HG03097 (cell line): ENCODE data around the gene AMPH.
"Not testable (repeated sequence)": the region's sequence is repeated elsewhere in the genome, so short reads cannot be mapped to it uniquely, and the experiment has no call there.

Source experiments
- ATAC-seq: cut with Tn5 transposase; IDR thresholded peaks from one replicate; pipeline ENCODE4 v1.9.1; 2021; ENCODE audit not compliant: unreplicated experiment, low FRiP score

AMPH gene

DNA sequence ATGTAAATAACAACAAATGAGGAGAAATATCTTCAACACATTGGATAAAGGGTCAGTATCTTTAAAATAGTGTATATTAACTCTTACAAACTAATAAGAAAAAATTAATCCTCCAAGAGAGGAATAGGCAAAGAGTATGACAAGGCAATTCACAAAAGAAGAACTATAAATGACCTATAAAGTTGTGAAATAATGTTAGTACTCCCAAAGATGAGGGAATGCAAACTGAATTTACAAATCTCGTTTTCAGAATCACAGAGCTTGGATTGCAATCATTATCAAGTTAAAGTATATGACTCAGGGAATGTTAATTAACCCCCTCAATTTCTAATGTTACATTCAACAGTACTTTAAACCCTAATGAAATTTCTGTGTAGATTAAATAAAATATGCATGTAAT is 270.4 kb downstream of the AMPH start:
- ATAC-seq: no peak

DNA sequence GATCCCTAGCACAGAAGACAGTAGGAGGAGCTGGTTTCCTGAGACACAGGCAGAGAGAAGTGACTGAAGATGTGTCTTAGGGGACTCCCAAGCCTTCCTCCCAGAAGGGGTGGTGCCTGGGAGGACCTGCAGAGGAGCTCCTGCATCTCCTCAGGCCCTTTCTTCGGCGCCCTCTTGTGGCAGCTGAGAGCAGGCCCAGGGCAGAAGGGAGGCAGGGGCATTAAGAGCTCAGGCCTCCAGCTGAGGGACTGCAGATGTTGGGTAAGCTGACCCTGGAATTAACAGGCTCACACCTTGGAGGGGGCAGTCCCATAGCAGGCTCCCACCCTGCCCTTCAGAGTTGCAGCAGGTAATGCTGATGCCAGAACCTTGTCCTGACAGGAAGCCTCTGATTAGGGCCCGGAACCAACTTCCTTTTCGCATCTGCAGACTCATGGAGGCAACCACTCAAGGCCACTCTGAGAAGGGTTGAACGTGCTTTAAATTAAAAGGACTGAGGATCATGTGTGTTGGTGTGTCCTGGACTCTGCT is 272.0 kb downstream of the AMPH start:
- peak; percentile 64 for ATAC-seq

DNA sequence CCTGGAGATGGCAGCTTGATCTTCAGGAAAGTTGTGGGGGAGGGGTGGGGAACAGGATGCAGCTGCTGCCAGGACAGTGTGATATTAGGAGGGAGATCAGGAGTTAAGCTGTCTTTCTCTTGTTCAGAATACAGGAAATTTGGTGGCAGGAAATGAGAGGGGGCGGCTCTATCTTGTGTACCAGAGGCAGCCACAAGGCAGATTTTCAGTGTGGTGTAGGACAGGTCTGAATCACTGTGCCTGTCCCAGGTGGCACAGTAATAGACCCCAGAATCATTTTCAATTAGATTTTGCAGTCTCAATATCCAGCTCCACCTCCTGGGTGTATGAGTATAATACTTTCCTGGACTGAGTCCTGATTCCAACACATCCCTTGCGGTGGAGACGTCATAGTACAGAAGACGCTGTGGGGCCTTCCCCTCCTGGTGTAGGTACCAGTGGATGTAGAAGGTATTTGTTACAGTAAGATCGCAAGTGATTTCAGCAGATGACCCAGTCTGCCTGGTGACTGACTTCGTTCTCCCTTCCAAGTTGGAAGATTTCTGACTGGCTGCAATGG is 272.8 kb downstream of the AMPH start:
- ATAC-seq: not testable (repeated sequence)

DNA sequence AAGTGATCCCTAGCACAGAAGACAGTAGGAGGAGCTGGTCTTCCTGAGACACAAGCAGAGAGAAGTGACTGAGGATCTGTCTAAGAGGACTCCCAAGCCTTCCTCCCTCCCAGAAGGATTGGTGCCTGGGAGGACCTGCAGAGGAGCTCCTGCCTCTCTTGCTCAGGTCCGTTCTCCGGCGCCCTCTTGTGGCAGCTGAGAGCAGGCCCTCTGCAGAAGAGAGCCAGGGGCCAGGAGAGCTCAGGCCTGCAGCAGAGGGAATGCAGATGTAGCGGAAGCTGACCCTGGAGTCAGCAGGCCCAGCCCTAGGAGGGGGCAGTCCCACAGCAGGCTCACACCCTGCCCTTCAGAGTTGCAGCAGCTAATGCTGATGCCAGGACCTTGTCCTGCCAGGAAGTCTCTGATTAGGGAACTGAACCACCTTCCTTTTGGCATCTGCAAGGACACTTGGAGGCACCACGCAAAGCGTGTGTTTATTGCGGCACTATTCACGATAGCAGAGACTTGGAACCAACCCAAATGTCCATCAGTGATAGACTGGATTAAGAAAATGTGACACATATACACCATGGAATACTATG is 276.8 kb downstream of the AMPH start:
- ATAC-seq: not testable (repeated sequence)

DNA sequence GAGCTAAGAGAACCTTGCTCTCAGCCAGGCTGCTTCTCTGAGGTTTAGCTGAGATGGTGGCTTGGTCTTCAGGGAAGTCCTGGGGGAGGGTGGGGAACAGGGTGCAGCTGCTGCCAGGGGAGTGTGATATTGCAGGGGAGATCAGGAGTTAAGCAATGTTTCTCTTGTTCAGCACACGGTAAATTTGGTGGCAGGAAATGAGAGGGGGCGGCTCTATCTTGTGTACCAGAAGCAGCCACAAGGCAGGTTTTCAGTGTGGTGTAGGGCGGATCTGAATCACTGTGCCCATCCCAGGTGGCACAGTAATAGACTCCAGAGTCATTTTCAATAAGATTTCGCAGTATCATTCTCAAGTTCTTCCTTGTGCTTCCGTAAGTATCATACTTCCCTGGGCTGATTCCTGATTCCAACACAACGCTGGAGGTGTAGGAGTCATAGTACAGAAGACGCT is 277.7 kb downstream of the AMPH start:
- ATAC-seq: not testable (repeated sequence)

DNA sequence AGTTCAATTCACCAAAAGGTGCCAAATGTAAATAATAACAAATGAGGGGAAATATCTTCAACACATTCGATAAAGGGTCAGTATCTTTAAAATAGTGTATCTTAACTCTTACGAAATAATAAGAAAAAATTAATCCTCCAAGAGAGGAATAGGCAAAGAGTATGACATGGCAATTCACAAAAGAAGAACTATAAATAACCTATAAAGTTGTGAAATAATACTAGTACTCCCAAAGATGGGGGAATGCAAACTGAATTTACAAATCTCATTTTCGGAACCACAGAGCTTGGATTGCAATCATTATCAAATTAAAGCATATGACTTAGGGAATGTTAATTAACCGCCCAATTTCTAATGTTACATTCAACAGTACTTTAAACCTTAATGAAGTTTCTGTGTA is 279.6 kb downstream of the AMPH start:
- ATAC-seq: no peak

DNA sequence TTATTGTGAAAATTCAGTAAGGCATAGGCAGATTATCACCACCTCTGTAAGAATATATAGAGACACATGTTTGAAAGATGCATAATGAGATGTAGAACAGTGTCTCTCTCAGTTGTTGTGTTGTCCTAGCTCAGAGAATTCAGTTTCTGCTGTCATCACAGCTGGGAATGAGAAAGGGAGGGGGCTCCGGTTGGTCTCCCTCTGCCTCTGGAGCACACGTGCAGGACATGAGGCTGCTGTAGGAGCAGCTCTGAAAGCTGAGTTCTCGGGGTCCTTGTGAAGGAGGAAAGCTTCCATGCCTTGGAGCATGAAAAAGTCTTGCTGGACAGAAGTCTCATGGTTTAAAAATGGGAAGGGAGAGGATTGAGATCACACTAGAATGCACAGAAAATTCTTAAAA is 280.4 kb downstream of the AMPH start:
- not testable (repeated sequence) for ATAC-seq

DNA sequence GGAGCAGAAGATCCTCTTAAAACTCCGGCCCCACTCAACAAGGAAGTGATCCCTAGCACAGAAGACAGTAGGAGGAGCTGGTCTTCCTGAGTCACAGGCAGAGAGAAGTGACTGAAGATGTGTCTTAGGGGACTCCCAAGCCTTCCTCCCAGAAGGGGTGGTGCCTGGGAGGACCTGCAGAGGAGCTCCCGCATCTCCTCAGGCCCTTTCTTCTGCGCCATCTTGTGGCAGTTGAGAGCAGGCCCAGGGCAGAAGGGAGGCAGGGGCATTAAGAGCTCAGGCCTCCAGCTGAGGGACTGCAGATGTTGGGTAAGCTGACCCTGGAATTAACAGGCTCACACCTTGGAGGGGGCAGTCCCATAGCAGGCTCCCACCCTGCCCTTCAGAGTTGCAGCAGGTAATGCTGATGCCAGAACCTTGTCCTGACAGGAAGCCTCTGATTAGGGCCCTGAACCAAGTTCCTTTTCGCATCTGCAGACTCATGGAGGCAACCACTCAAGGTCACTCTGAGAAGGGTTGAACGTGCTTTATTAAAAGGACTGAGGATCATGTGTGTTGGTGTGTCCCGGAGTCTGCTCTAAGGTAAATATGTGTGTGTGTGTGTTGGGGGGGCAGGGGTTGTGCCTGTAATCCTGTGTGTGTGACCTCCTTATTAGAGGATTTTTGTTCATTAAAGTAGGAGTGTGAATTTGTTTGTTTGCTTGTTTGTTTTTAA is 281.1 kb downstream of the AMPH start:
- not testable (repeated sequence) for ATAC-seq

DNA sequence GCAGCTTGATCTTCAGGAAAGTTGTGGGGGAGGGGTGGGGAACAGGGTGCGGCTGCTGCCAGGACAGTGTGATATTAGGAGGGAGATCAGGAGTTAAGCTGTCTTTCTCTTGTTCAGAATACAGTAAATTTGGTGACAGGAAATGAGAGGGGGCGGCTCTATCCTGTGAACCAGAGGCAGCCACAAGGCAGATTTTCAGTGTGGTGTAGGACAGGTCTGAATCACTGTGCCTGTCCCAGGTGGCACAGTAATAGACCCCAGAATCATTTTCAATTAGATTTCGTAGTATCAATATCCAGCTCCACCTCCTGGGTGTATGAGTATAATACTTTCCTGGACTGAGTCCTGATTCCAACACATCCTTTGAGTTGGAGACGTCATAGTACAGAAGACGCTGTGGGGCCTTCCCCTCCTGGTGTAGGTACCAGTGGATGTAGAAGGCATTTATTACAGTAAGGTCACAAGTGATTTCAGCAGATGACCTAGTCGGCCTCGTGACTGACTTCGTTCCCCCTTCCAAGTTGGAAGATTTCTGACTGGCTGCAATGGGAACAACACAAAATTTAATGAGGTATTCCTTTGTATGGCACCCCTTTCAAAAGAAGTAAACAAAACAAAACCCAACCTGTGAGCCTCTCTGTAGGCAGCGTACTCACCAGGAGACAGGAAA is 281.9 kb downstream of the AMPH start:
- not testable (repeated sequence) for ATAC-seq

DNA sequence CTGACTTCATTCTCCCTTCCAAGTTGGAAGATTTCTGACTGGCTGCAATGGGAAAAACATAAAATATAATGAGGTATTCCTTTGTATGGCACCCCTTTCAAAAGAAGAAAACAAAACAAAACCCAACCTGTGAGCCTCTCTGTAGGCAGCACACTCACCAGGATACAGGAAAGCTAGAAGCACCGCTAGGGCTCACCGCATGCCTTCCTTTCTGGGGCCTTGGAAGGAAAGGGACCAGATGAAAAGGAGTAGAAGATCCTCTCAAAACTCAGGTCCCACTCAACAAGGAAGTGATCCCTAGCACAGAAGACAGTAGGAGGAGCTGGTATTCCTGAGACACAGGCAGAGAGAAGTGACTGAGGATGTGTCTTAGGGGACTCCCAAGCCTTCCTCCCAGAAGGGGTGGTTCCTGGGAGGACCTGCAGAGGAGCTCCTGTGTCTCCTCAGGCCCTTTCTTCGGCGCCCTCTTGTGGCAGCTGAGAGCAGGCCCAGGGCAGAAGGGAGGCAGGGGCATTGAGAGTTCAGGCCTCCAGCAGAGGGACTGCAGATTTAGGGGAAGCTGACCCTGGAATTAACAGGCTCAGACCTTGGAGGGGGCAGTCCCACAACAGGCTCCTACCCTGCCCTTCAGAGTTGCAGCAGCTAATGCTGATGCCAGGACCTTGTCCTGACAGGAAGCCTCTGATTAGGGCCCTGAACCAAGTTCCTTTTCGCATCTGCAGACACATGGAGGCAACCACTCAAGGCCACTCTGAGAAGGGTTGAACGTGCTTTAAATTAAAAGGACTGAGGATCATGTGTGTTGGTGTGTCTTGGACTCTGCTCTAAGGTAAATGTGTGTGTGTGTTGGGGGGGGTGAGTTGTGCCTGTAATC is 285.6 kb downstream of the AMPH start:
- peak; percentile 68 for ATAC-seq

DNA sequence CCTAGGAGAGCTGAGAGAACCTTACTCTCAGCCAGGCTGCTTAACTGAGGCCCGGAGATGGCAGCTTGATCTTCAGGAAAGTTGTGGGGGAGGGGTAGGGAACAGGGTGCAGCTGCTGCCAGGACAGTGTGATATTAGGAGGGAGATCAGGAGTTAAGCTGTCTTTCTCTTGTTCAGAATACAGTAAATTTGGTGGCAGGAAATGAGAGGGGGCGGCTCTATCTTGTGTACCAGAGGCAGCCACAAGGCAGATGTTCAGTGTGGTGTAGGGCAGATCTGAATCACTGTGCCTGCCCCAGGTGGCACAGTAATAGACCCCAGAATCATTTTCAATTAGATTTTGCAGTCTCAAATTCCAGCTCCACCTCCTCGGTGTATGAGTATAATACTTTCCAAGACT is 286.4 kb downstream of the AMPH start:
- not testable (repeated sequence) for ATAC-seq

DNA sequence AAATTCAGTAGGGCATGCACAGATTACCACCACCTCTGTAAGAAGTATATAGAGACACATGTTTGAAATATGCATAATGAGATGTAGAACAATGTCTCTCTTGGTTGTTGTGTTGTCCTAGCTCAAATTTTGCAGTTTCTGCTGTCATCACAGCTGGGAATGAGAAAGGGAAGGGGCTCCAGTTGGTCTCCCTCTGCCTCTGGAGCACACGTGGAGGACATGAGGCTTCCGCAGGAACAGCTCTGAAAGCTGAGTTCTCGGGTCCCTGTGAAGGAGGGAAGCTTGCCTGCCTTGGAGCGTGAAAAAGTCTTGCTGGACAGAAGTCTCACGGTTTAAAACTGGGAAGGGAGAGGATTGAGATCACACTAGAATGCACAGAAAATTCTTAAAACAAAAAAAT is 289.0 kb downstream of the AMPH start:
- ATAC-seq: not testable (repeated sequence)

DNA sequence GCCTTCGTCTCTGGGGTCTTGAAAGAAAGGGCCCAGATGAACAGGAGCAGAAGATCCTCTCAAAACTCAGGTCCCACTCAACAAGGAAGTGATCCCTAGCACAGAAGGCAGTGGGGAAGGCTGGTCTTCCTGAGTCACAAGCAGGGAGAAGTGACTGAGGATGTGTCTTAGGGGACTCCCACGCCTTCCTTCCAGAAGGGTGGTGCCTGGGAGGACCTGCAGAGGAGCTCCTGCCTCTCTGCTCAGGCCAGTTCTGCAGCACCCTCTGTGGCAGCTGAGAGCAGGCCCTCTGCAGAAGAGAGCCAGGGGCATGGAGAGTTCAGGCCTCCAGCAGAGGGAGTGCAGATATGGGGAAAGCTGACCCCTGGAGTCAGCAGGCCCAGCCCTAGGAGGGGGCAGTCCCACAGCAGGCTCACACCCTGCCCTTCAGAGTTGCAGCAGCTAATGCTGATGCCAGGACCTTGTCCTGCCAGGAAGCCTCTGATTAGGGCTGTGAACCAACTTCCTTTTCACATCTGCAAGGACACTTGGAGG is 289.9 kb downstream of the AMPH start:
- peak; percentile 40 for ATAC-seq

DNA sequence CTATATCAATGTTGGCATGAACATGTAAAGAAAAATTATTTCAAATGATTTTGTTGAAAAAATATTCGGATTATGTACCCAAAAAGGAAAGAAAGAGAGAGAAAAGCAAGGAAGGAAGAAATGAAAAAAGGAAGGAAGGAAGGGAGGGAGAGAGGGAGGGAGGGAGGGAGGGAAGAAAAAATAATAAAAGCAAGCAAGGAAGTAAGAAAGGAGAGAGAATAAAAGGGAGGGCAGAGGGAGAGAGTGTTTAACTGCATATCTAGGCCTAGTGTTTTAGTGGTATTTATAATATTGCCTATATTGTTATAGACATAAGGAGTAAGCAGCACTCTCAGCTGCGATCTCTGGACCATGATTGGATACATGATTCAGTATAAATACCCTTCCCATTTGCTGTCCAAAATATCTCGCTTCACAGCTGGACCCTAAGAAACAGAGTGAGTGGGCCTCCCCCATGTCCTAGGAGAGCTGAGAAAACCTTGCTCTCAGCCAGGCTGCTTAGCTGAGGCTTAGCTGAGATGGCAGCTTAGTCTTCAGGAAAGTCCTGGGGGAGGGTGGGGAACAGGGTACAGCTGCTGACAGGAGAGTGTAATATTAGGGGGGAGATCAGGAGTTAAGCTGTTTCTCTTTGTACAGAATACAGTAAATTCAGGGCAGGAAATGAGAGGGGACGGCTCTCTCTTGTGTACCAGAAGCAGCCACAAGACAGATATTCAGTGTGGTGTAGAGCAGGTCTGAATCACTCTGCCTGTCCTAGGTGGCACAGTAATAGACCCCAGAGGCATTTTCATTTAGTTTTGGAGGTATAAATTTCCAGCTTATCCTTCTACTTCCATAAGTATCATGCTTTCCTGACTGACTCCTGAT is 291.0 kb downstream of the AMPH start:
- ATAC-seq: no peak

DNA sequence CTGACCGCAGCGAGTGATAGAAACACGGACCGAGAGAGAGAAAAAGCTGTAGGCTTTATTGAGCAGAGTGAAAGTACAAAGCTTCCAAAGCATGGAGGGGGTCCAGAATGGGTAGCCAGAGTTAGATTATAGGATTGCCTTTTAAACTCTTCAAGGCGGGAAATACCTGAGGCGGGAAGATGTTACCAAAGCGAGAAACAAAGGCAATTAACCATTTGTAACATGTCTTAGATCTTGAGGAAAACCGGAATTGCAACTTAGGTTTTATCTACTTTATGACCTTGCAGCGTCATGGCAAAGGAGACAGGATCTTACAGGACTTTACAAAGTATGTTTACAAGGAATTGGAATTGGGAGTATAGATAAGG is 295.0 kb downstream of the AMPH start:
- ATAC-seq: not testable (repeated sequence)

DNA sequence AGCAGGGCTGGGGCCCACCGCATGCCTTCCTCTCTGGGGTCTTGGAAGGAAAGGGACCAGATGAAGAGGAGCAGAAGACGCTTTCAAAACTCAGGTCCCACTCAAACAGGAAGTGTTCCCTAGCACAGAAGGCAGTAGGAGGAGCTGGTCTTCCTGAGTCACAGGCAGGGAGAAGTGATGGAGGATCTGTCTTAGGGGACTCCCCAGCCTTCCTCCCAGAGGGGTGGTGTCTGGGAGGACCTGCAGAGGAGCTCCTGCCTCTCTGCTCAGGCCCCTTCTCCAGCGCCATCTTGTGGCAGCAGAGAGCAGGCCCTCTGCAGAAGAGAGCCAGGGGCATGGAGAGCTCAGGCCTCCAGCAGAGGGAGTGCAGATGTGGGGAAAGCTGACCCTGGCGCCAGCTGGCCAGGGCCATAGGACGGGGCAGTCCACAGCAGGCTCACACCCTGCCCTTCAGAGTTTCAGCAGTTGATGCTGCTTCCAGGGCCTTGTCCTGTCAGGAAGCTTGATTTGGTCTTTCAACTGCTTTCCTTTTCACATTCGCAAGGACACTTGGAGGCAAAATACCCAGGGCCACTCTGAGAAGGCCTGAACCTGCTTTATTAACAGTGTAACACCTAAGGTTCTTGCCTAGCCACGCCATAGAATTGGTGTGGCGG is 295.6 kb downstream of the AMPH start:
- peak; percentile 99 for ATAC-seq

DNA sequence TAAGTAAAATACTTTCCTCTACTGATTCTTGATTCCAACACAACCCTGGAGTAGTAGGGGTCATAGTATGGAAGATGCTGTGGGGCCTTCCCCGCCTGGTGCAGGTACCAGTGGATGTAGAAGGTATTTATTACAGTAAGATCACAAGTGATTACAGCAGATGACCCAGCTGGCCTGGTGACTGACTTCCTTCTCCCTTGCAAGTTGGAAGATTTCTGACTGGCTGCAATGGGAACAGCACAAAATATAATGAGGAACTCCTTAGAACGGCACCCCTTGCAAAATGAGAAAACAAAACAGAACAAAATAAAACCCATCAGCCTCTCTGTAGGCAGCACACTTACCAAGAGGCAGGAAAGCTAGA is 296.1 kb downstream of the AMPH start:
- no peak for ATAC-seq

DNA sequence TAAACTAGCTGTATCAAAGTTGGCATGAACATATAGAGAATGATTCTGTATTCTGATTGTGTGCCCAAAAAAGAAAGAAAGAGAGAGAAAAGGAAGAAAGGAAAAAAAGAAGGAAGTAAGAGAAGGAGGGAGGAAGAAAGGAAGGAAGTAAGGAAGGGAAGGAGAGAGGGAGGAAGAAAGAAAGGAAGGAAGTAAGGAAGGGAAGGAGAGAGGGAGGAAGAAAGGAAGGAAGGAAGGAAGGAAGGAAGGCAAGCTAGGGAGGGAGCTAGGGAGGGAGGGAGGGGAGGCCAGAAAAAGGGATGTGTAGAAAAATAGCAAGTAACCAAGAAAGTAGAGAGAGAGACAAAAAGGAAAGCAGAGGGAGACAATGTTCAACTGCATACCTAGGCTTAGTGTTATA is 297.0 kb downstream of the AMPH start:
- no peak for ATAC-seq
